Activated CD8-positive, alpha-beta T cell treated with anti-CD3 and anti-CD28 coated beads, Interleukin-2, amount 10 ng/mL, durations not matched to agents 7 days and 5 days (primary cell): ENCODE data around the gene PPRC1. TPM values are rescaled to one million over a fixed set of nuclear protein-coding genes. Genes with fewer than 3 reads are reported as not detected.

Experiments
- total RNA-seq, 2 experiments: library from RNA; stranded (reverse); gene quantifications; one replicate each; pipeline ENCODE4 v1.2.3, GENCODE V29; 2021

Gene PPRC1
- total RNA-seq, 2 experiments from 2014 or later, result 56.5 to 58.9 TPM

Other genes starting within 250 kb of the PPRC1 start
- 10 to 100 TPM; 25.2 to 26.3 TPM for gene ARMH3, start 76.9 kb upstream of the PPRC1 start, total RNA-seq
- gene HPS6, start 67.7 kb upstream of the PPRC1 start, total RNA-seq, result 10 to 100 TPM; 23.2 to 25.3 TPM
- gene LDB1, start 12.7 kb upstream of the PPRC1 start, total RNA-seq, result 10 to 100 TPM; 83.6 to 87.1 TPM
- gene NOLC1, start 19.3 kb downstream of the PPRC1 start, total RNA-seq, result 10 to 100 TPM; 94.1 to 95.3 TPM
- not detected for gene ELOVL3, start 93.3 kb downstream of the PPRC1 start, total RNA-seq
- gene PITX3, start 108.5 kb downstream of the PPRC1 start, total RNA-seq, result not detected
- gene GBF1, start 112.5 kb downstream of the PPRC1 start, total RNA-seq, result 10 to 100 TPM; 39.8 to 42.9 TPM